Measurements from ENCODE around the gene HAUS5.
A peak's percentile ranks its signal among the peaks of the same experiment; 100 is the strongest.

Gene HAUS5

DNA sequence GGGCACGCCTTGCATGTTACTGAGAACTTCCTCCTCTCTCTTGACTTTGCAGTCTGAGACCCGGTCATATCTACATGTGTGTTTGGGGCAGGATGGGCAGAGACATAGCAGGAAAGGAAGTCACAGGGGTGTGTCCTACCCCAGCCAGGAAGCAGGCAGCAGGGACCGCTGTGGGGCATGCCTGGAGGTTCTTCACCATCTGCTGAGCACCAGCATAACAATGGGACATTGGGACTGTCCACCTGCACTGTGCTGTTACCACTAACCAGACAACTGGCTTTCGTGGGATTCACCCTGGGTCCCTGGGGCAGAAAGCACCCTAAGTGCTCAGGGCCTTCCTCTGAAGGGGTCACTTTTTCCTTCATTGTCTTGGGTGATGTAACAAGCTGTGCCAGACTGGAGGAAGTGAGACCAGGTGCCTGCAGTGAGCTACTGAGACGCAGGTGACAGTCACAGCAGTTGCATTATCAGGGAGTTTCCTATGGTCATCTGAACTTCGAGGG lies 2.6 kb upstream of the HAUS5 start:
- peak; percentile 20 for DNase-seq

GRCh38 chr19:35612224-35612558 lies 344 bp upstream of the HAUS5 start:
- DNase-seq = no peak

GRCh38 chr19:35613574-35613973 lies 1.0 kb downstream of the HAUS5 start:
- DNase-seq = no peak

DNA sequence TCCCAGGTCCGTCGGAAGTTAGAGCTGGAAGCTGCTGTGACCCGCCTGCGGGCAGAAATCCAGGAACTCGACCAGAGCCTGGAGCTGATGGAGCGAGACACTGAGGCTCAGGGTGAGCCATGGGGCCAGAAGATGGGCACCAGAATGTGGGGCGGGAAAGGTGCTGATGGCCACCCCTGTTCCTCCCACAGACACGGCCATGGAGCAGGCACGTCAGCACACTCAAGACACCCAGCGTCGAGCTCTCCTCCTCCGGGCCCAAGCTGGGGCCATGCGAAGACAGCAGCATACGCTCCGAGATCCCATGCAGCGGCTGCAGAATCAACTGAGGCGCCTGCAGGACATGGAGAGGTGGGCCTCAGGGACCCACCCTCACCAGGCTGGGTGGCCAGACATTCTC lies 2.5 kb downstream of the HAUS5 start:
- no peak for DNase-seq

DNA sequence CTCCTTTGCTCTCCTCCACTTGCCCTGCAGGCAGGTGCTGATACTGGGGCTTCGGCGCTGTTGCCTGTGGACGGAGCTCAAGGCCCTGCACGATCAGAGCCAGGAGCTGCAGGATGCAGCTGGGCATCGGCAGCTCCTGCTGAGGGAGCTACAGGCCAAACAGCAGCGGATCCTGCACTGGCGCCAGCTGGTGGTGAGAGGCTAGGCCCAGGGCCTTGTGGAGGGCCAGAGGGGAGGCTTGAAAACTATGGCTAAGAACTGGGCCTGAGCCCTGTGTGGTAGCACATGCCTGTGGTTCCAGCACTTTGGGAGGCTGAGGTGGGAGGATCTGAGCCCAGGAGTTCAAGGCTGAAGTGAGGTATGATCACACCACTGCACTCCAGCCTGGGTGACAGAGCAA lies 6.3 kb downstream of the HAUS5 start:
- DNase-seq = no peak

DNA sequence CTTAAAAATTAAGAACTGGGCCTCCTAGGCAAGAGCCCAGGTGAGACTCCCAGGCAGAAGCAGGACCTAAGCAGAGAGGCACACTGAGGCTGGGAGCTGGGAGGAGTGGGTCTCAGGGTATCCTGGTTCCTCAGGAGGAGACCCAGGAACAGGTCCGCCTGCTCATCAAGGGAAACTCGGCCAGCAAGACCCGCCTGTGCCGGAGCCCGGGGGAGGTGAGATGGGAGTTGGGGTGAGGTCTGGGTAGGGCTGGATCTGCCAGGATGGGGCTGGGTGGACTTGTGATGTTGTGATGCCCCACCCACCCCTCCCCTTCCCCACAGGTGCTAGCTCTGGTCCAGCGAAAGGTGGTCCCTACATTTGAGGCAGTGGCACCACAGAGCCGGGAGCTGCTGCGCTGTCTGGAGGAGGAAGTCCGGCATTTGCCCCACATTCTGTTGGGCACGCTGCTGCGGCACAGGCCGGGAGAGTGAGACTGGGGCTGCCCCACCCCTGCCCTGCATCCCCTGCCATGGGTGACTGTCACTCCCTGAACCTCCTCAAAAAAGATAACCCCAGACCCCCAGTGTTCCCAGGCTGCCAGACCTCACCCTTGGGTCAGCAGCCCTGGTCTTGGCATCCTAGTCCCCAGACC lies 6.9 kb downstream of the HAUS5 start:
- DNase-seq = no peak

DNA sequence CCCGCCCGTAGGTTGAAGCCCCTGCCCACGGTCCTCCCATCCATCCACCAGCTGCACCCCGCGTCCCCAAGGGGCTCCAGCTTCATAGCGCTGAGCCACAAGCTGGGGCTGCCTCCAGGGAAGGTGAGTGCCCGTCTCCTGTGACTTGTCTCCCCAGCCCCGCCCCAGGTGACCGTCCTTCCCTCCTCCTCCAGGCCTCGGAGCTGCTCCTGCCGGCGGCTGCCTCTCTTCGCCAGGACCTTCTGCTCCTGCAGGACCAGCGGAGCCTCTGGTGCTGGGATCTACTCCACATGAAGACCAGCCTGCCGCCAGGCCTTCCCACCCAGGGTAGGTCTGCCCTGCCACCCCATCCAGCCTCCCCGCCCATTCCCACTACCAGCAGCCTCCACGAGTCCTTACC lies 7.5 kb downstream of the HAUS5 start:
- DNase-seq = no peak

DNA sequence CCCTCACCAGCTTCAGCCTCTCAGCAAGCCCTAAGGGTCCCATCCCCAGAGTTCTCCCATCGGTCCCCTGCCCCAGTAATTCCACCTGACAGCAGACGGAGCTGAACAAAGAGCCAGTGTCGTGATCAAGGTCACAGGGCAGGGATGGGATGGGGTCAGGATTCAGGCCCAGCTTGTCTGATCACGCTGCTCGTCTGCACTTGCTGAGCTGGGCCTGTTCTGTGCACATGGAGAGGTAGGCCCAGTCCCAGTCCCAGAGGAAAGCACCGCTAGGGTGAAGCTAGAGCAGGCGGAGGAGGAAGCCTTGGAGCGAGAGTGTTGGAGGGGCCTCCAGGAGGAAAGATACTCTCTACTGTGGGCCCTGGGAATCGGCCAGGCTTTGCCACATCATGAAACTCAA lies 9.2 kb downstream of the HAUS5 start:
- DNase-seq = no peak

DNA sequence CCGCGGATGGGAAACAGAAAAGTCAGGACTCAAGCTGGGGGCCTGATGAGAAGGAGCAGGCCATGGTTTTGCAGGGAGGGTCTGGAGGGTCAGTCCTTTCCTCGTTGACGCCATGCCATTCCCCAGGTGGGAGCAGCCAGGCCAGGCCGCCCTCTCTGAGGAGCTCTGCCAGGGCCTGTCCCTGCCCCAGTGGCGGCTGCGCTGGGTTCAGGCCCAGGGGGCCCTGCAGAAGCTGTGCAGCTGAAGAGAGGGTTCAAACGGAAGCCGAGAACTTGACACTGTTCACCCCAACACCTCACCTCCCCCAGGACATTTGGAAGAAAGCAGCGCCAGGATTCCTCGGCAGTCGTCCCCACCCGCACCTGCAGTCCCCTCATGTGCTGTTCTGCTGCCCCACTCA lies 10.2 kb downstream of the HAUS5 start:
- no peak for DNase-seq

- no peak for DNase-seq
Measured at GRCh38 chr19:35623327-35624010, 10.9 kb downstream of the HAUS5 start.

DNA sequence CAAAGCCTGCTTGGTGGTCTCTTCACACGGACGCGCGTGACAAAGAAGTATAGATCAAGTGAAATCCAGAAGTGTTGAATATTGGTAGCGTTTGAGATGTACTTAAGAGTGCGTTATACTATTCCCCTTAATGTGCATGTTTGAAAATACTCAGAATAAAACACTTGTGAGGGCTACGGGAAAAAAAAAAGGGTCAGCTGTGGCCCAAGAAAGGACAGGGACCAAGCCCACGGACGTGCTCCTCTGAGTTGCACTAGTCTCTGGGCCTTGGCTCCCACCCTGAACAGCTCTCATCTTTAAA lies 15.7 kb downstream of the HAUS5 start:
- DNase-seq = no peak

DNA sequence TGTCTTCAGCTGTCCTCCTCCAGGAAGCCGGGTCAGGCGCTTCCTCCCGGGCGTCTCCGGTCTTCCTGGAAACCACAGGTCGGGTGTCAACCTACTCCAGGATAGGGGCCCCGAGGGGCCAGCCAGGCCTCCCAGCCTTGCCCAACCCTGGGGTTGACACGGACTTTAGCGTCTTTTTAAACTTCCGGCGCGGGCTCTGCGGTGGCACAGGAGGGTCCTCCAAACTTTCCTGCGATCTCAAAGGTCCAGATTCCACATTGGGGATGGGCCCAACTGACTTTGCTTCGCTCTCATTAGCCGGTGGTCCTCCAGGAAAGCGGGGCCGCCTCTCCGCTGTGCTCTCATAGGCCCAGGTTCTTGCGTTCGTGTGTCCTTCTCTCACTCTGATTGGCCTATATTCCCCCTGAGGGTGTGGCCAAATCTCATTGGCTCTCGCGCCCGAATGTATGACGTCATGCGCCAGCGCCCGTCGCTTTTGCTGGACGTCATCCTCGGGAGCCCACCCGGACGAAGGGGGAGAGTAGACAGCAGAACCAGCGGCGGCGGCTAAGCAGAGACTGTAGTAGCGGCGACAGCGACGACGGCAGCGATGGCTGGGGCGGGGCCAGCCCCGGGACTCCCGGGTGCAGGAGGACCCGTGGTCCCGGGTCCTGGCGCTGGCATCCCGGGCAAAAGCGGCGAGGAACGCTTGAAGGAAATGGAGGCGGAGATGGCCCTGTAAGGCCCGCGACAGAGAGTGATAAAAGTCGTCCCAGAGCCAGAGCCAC lies 16.2 kb downstream of the HAUS5 start, which contains the start of gene RBM42:
TSS of gene RBM42 (plus strand) at position 472 of the 767 bp plus-strand sequence. CDS start at position 590, 118 bp downstream.
- DNase-seq = peak; percentile 97

- no peak for DNase-seq
Measured at GRCh38 chr19:35629332-35629633, 16.7 kb downstream of the HAUS5 start.

- DNase-seq = no peak
Measured at GRCh38 chr19:35633727-35634440, 21.3 kb downstream of the HAUS5 start.

GRCh38 chr19:35636651-35637050 lies 24.1 kb downstream of the HAUS5 start:
- no peak for DNase-seq

DNA sequence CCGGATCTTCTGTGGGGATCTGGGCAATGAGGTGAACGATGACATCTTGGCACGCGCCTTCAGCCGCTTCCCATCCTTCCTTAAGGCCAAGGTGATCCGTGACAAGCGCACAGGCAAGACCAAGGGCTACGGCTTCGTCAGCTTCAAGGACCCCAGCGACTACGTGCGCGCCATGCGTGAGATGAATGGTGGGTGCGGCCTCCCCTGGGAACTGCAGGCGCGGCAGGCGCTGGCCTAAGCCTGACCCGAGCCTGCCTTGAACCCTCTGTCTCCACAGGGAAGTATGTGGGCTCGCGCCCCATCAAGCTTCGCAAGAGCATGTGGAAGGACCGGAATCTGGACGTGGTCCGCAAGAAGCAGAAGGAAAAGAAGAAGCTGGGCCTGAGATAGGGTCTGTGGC lies 24.6 kb downstream of the HAUS5 start:
- DNase-seq = no peak

DNA sequence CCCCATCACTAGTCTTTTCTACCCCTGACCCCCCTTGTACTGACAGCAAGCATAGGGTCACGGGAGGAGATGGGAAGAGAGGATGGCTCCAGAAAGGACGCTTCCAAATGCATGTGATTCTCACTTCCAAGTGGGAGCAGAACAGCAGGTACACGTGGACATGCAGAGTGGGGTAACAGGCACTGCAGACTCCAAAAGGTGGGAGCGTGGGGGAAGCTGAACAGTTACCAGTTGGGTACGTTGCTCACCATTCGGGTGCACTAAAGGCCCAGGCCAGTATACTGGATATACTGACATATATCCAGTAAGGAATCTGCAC lies 26.7 kb downstream of the HAUS5 start:
- no peak for DNase-seq

- no peak for DNase-seq
Measured at GRCh38 chr19:35639863-35640262, 27.3 kb downstream of the HAUS5 start.

- no peak for DNase-seq
Measured at GRCh38 chr19:35641515-35642151, 29.1 kb downstream of the HAUS5 start, which contains the start of gene ETV2. Gene ETV2 (plus strand): TSS chr19:35641745. CDS start chr19:35642461, 716 bp downstream.

GRCh38 chr19:35642312-35642711 lies 29.8 kb downstream of the HAUS5 start:
- DNase-seq = no peak

GRCh38 chr19:35642798-35643254 lies 30.3 kb downstream of the HAUS5 start:
- no peak for DNase-seq

DNA sequence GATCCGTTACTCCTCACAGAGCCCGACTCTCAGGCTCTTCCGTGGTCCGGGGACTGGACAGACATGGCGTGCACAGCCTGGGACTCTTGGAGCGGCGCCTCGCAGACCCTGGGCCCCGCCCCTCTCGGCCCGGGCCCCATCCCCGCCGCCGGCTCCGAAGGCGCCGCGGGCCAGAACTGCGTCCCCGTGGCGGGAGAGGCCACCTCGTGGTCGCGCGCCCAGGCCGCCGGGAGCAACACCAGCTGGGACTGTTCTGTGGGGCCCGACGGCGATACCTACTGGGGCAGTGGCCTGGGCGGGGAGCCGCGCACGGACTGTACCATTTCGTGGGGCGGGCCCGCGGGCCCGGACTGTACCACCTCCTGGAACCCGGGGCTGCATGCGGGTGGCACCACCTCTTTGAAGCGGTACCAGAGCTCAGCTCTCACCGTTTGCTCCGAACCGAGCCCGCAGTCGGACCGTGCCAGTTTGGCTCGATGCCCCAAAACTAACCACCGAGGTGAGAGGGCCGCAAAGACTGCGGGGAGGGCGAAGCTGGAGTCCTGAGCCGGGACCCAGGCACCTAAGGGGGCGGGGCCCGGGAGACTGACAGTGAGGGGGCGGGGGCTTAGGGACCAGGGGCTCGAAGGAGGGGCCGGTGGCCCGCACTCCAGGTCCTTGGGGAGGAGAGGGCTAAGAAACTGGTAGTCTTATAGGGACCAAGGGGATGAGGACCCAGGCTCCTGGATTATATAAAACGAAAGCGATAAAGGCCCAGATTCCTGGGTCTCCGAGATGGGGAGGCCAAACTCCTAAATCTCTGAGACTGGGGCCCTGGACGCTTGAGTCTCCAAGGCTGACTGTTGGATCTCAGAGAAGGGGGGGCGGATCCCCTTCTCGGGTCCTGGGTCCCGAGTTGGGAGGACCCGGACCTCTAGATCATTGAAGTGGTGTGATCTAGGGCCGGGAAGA lies 31.0 kb downstream of the HAUS5 start:
- DNase-seq = peak; percentile 48

Data from GF-D8 (cell line).